Liver (tissue), 9 donors: Measurements from ENCODE around the gene CLASRP. TPM values are rescaled to one million over a fixed set of nuclear protein-coding genes. Genes with fewer than 3 reads are reported as not detected.

Experiments
- DNase-seq: peaks from one replicate; pipeline ENCODE4 v3.0.0-alpha.2; 2017; ENCODE audit warnings: low spot score
- H3K27ac ChIP-seq, 2 donors: one replicate each; pipeline ENCODE4 v1.7.0; 2013; ENCODE audit warnings: inconsistent platforms in 2 of 2, low read length in 2 of 2, control low read depth in 1 of 2, low read depth in 1 of 2, mild to moderate bottlenecking in 1 of 2
- H3K27me3 ChIP-seq, 4 donors: one replicate each; pipeline versions ENCODE4 v1.6.1 to v1.7.0; 2013; ENCODE audit warnings: low read length in 3 of 4, inconsistent platforms in 1 of 4, mild to moderate bottlenecking in 1 of 4, moderate library complexity in 1 of 4; ENCODE audit not compliant: control insufficient read depth in 4 of 4, insufficient read depth in 4 of 4
- H3K36me3 ChIP-seq, 4 donors: one replicate each; pipeline versions ENCODE4 v1.6.1 to v1.7.0; 2013; ENCODE audit warnings: low read length in 3 of 4, mild to moderate bottlenecking in 3 of 4, low read depth in 1 of 4, moderate library complexity in 1 of 4; ENCODE audit not compliant: control insufficient read depth in 4 of 4, insufficient read depth in 3 of 4
- H3K4me1 ChIP-seq, 4 donors: one replicate each; pipeline versions ENCODE4 v1.6.1 to v1.7.0; 2013; ENCODE audit warnings: low read length in 3 of 4, mild to moderate bottlenecking in 3 of 4, moderate library complexity in 1 of 4; ENCODE audit not compliant: control insufficient read depth in 4 of 4, insufficient read depth in 4 of 4
- H3K4me3 ChIP-seq, 3 donors: one replicate each; pipeline versions ENCODE4 v1.6.1 to v1.7.0; 2013; ENCODE audit warnings: low read length in 3 of 3, control low read depth in 1 of 3, low read depth in 1 of 3, mild to moderate bottlenecking in 1 of 3
- H3K9ac ChIP-seq, 2 donors: one replicate each; pipeline ENCODE4 v1.7.0; 2013; ENCODE audit warnings: low read length in 2 of 2, mild to moderate bottlenecking in 2 of 2, moderate library complexity in 2 of 2, control low read depth in 1 of 2, low read depth in 1 of 2
- H3K9me3 ChIP-seq, 4 donors: one replicate each; pipeline versions ENCODE4 v1.6.1 to v1.7.0; 2013; ENCODE audit warnings: low read length in 3 of 4; ENCODE audit not compliant: control insufficient read depth in 4 of 4
- ATF3 ChIP-seq: IDR thresholded peaks from 2 replicates; pipeline ENCODE4 v1.6.1; 2016; ENCODE audit warnings: antibody characterized with exemption
- CTCF ChIP-seq: fragments of 150-350 bp; IDR thresholded peaks from 2 replicates; pipeline ENCODE4 v1.5.1; 2017; ENCODE audit warnings: improper control_type of control experiment, low read depth, low read length; ENCODE audit not compliant: missing input control
- EGR1 ChIP-seq, 2 donors: IDR thresholded peaks; 2 replicates each; pipeline ENCODE4 v1.6.1; 2016 to 2018; ENCODE audit warnings: antibody characterized with exemption in 2 of 2, low read depth in 2 of 2
- FOXA1 ChIP-seq: IDR thresholded peaks from 2 replicates; pipeline ENCODE4 v1.6.1; 2016; ENCODE audit warnings: antibody characterized with exemption
- FOXA2 ChIP-seq: IDR thresholded peaks from 2 replicates; pipeline ENCODE4 v1.6.1; 2016; ENCODE audit warnings: antibody characterized with exemption
- GABPA ChIP-seq, 2 donors: IDR thresholded peaks in 1 of 2; conservative IDR thresholded peaks in 1 of 2; 2 replicates each; pipeline ENCODE4 v1.6.1; 2016; ENCODE audit warnings: antibody characterized with exemption in 2 of 2, mild to moderate bottlenecking in 1 of 2, moderate library complexity in 1 of 2
- HNF4A ChIP-seq, 2 donors: conservative IDR thresholded peaks; 2 replicates each; pipeline ENCODE4 v1.6.1; 2016; ENCODE audit warnings: antibody characterized with exemption in 2 of 2, mild to moderate bottlenecking in 2 of 2
- HNF4G ChIP-seq: IDR thresholded peaks from 2 replicates; pipeline ENCODE4 v1.6.1; 2016; ENCODE audit warnings: antibody characterized with exemption
- JUND ChIP-seq, 2 donors: IDR thresholded peaks; 2 replicates each; pipeline ENCODE4 v1.6.1; 2016; ENCODE audit warnings: antibody characterized with exemption in 2 of 2
- MAX ChIP-seq: IDR thresholded peaks from 2 replicates; pipeline ENCODE4 v1.6.1; 2016; ENCODE audit warnings: antibody characterized with exemption
- NR2F2 ChIP-seq: IDR thresholded peaks from 2 replicates; pipeline ENCODE4 v1.6.1; 2016; ENCODE audit warnings: antibody characterized with exemption
- RAD21 ChIP-seq, 2 donors: IDR thresholded peaks; 2 replicates each; pipeline ENCODE4 v1.6.1; 2016; ENCODE audit warnings: antibody characterized with exemption in 2 of 2, mild to moderate bottlenecking in 2 of 2
- REST ChIP-seq: IDR thresholded peaks from 2 replicates; pipeline ENCODE4 v1.6.1; 2016; ENCODE audit warnings: antibody characterized with exemption, mild to moderate bottlenecking
- RXRA ChIP-seq, 2 donors: IDR thresholded peaks; 2 replicates each; pipeline ENCODE4 v1.6.1; 2017 to 2018; ENCODE audit warnings: antibody characterized with exemption in 2 of 2, mild to moderate bottlenecking in 1 of 2
- SP1 ChIP-seq: IDR thresholded peaks from 2 replicates; pipeline ENCODE4 v1.6.1; 2018; ENCODE audit warnings: antibody characterized with exemption, mild to moderate bottlenecking
- TAF1 ChIP-seq: conservative IDR thresholded peaks from 2 replicates; pipeline ENCODE4 v1.6.1; 2016; ENCODE audit warnings: antibody characterized with exemption, mild to moderate bottlenecking
- YY1 ChIP-seq: IDR thresholded peaks from 2 replicates; pipeline ENCODE4 v1.6.1; 2016; ENCODE audit warnings: antibody characterized with exemption, mild to moderate bottlenecking
- ZBTB33 ChIP-seq: IDR thresholded peaks from 2 replicates; pipeline ENCODE4 v1.6.1; 2016; ENCODE audit warnings: antibody characterized with exemption
- WGBS: extraction: QIAGEN DNeasy Blood & Tissue Kit; methylation state at CpG from one replicate; pipeline ENCODE4 v1.1.7; 2013; 5-methylcytosine and 5-hydroxymethylcytosine counted together
- polyA plus RNA-seq, 2 donors: library from polyadenylated mRNA; stranded (reverse) in 1 of 2; unstranded in 1 of 2; fragments of 200-250 nt in 1 of 2; fragments of >200 nt in 1 of 2; fragmentation: Nextera tagmentation in 1 of 2; extraction: Ambion mirVana in 1 of 2; gene quantifications; one replicate each; pipeline versions ENCODE4 v1.2.1 to v1.2.3, GENCODE V29; 2013 to 2015
- total RNA-seq, 2 donors: library from RNA; depleted of rRNA; stranded (reverse); fragments of >200 nt; gene quantifications; one replicate each; pipeline ENCODE4 v1.2.3, GENCODE V29; 2014
- donor health status: healthy.
- donor health status: healthy.
- donor health status: healthy.
- donor health status: healthy.
- donor health status: healthy.

CLASRP gene
- total and polyA plus RNA-seq, 4 donors = 9.0 to 44.3 (median 12.8) TPM

- Histone ChIP-seq H3K27ac (no peak overlapping the region), H3K4me1 (no peaks in the 10 kb centered on the region), H3K9ac (no peak overlapping the region), H3K9me3 (no peaks in the 10 kb centered on the region), H3K27me3 (no peaks in the 10 kb centered on the region), H3K36me3 (peaks cover 0 to 13% (median 3%) of the 10 kb centered on the region in 4 donors), H3K4me3 (no peak overlapping the region)
- TF ChIP-seq YY1 = no peak
- no peak for TF ChIP-seq ZBTB33
- no peak for TF ChIP-seq JUND (IDR thresholded peaks at IDR 0.05)
- no peak for TF ChIP-seq CTCF
- no peak for TF ChIP-seq RAD21 (IDR thresholded peaks at IDR 0.05)
- no peak for TF ChIP-seq SP1
- no peak for TF ChIP-seq FOXA2
- TF ChIP-seq RXRA (IDR thresholded peaks at IDR 0.05) = no peak
- TF ChIP-seq FOXA1 = no peak
- TF ChIP-seq ATF3 = no peak
- TF ChIP-seq NR2F2 = no peak
- no peak for TF ChIP-seq GABPA (IDR thresholded peaks at IDR 0.05 in 1 of 2, conservative IDR thresholded peaks at IDR 0.05 in 1 of 2)
- no peak for TF ChIP-seq TAF1
- TF ChIP-seq MAX = no peak
- no peak for TF ChIP-seq REST
- no peak for TF ChIP-seq HNF4A (conservative IDR thresholded peaks at IDR 0.05)
- TF ChIP-seq EGR1 (IDR thresholded peaks at IDR 0.05; ENCODE audit: low read depth in 2 of 2) = no peak
- TF ChIP-seq HNF4G = no peak
- DNase-seq = no peak
- WGBS = 80% methylated on average over 6 of the region's 6 CpGs
These were observed 28.5 kb upstream of the CLASRP start for GRCh38 chr19:45010306-45010705.
